ENCODE data around the gene LMX1B.
"Not testable (repeated sequence)": the region's sequence is repeated elsewhere in the genome, so short reads cannot be mapped to it uniquely, and the experiment has no call there.

The LMX1B gene

DNA sequence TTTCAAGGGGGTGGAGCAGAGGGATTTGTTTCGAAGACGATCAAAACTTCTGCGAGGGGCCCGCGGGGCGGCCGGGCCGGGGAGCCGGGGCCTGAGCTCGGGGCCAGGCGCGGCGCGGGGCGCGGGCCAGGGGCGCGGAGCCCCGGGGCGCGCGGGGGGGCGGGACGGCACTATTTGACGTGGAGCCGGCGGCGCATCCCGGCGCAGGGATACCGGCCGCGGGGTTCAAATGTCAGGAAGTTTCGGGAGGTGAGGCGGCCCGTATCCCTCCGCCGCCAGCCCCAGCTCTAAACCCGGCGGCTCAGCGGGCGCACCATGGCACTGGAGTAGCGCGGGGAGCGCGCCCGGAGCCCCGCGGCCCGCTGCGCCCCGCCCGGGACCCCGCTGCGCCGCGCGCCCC lies at the start of gene LMX1B:
LMX1B (plus strand) TSS at position 278 of the 400 bp plus-strand sequence. CDS start 522 bp downstream, outside the sequence.
- DNase-seq (ENCODE audit: low read depth): no peak

DNA sequence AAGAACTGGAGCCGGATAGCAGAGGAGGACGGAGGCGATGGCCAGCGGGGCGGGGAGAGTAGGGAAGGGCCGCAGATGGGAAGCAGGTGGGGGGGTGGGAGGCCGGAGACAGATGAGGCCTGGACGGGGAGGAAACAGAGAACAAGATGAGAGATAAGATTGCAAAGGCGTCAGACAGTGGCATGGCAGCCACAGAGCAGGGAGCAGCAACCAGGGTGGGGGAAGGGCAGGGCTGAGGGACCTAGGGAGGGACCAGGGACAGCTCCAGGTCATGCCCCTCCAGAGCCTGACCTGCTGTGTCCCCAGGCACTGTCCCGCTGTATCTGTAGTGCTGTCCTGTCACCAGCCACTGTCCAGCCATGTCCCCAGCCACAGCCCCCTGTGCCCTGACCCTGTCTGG lies 49.6 kb upstream of the LMX1B start:
- DNase-seq (ENCODE audit: low read depth): no peak

DNA sequence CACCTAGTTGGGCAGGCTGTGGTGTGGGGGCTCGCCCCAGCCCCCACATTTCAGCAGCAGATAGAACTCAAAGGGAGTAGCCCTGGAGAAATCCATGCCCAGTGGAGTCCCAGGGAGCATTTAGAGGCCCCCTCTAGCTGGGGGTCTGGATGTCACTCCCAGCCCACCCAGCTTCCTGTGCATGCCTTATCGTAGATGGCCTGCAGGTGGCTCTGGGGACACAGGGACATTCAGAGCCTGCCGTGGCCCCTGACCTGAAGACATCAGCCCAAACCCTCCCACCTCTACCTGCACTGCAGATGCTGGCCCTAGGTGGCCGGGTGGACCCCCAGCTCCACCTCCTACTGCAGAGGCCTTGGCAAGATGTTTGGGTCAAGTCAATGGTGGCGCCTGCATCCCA lies 49.0 kb upstream of the LMX1B start:
- no peak for DNase-seq (ENCODE audit: low read depth)

DNA sequence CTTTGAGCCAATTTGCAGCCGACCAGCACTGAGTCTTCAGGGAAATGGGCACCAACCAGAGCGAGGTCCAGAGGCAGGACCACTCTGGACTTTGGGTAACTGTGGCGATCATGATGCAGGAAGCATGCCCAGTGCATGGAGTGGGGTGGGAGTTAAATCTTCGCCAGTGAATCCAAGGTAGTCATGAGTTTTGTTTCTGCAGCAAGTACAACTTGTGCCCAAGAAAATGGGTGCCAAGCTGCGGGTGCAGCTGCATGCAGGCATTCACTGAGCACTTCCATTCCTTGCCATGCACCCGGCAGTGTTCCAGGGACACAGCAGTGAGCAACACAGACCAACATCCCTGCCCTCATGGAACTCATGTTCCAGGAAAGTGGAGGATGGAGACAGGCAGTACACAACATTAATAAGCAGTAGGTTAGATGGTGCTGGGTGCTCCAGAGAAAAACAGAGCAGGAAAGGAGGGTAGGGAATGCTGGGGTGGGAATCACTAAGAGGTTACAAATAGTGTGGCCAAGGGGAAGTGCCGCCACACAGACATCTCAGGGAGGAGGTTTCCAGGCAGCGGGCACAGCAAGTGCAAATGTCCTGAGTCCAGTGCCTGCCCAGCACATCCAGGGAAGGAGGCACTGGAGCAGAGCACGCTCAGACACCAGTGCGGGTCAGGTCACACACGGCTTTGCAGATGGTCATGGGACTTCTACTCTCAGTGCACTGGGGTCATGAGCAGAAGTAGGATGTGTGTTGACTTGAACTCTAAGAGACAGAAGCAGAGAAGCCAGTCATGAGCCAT lies 48.2 kb upstream of the LMX1B start:
- no peak for DNase-seq (ENCODE audit: low read depth)

DNA sequence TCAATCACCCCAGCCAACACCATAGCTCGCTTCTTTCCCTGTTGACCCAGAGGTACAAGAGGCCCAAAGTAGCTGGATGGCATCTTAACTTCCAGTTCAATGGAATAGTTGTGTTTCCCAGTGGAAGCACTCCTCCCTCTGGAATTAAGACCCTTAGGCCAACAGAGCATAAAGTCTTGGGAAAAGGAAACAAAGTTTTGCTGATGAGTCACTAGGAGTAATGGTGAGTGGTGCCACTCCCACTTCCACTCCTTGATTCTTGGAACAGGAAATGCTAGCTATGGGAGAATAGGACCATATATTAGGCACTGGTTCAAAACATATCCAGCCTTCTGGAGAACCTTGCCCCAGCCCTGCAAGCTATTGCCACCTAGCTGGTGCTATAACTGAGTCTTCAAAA lies 44.7 kb upstream of the LMX1B start:
- DNase-seq (ENCODE audit: low read depth): no peak

DNA sequence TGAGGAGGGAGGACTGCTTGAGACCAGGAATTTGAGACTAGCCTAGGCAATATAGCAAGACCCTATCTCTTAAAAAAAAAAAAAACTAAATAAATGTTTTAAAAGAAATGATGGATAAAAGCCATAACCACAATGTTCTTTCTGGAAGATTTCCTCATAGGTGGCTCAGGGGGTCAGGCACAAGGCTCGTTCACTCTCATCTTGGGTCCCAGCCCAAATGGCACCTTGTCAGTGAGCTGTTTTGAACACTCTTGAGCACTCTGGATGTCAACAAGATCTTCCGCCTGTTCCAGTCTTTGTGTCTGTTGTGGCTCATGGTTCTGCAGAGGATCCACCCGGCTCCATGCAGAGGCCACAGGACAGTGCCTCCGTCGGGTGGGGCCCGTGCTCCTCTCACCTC lies 35.7 kb upstream of the LMX1B start:
- DNase-seq (ENCODE audit: low read depth): no peak

DNA sequence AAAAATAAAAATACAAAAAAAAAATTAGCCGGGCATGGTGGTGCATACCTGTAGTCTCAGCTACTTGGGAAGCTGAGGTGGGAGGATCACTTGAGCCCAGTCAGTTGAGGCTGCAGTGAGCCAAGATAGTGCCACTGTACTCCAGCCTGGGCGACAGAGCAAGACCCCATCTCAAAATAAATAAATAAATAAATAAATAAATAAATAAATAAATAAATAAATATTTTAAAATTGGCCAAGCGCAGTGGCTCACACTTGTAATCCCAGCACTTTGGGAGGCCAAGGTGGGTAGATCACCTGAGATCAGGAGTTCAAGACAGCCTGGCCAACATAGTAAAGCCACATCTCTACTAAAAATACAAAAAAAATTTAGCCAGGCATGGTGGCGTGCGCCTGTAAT lies 33.4 kb upstream of the LMX1B start:
- DNase-seq (ENCODE audit: low read depth): not testable (repeated sequence)

DNA sequence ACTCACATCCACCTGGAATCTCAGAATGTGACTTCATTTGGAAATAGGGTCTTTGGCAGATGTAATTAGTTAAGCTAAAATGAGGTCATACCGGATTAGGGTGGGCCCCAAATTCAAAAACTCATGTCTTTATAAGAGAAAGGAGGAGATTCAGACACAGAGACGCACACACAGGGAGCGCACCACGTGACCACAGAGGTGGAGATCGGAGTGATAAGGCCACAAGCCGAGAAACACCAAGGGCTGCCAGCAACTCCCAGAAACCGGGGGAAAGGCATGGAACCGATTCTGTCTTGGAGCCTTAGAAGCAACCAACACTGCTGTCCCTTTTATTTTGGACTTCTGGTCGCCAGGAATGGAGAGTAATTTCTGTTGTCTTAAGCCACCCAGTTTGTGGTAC lies 31.8 kb upstream of the LMX1B start:
- no peak for DNase-seq (ENCODE audit: low read depth)

DNA sequence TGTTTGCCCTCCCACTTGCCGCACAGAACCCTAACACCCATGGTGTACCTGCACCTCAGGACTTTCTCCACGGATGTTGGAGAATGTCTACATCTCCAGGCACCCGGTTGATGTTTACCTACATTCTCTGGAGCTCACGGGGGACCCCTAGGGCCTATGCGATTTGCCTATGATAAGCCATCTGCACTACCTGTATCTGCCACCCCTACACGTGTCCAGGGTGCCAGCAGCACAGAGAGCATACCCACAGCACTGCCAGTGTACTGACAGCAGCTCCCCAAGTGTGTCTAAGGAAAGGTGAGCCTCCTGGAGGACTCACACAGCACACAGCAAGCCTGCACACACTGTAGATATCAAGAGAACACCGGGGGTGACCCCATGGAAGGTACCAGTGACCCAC lies 31.3 kb upstream of the LMX1B start:
- no peak for DNase-seq (ENCODE audit: low read depth)

DNA sequence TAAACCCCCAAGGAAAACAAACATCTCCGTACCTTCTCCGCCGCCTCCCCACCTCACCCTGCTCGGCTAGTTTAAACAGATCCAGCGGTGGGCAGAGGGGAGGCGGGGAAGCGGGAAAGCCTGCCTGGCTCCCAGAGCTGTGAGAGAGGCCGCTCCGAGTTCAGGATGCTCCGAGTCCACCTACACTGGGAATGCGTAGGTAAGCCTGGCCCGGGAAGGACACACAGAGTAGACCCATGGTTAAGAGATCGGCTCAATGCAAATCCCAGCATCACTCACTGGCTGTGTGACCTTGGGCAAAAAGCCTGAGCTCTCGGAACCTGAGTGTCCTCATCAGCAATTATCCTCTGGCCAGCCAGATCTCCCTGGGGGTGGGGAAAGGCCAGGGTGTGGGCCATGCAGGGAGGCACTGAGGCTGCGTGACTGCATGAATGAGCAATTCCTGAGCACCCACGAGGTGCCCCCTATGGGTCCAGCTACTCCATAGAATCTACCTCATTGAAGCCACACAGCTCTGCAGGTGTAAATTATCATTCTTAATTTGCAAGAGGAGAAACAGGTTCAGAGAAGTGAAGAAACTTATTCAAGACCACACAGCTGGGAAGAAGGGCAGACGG lies 30.5 kb upstream of the LMX1B start:
- no peak for DNase-seq (ENCODE audit: low read depth)

DNA sequence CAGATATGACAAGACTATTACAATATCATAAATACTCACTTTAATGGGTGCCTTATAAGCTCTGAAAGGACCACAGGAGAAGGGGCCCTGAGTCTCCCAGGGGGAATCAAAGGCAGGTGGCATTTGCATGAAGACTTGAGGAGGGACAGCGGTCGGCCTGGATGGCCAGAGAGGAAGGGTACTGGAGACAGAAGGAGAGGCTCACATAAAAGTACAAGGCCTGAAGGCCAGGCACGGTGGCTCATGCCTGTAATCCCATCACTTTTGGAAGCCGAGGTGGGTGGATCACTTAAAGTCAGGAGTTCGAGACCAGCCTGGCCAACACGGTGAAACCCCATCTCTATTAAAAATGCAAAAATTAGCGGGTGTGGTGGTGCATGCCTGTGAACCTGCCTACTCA lies 29.1 kb upstream of the LMX1B start:
- DNase-seq (ENCODE audit: low read depth): no peak

DNA sequence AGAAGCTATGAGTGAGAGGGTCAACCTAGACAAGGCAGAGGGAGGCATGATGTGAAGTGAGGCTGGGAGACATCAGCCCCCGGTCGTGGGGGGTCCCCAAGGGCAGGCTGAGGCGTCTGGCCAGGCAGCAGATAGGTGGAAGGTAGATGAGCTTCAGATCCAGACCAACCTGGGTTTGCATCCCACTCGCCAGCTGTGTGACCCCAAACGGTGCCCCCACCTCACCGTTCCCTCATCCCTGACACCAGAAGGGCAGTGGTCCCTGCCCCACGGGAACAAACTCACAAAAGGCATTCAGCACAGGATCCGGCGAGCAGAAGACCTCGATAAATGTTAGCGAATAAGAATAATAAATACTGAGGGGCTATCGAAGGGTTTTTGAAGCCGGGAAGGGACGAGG lies 27.5 kb upstream of the LMX1B start:
- no peak for DNase-seq (ENCODE audit: low read depth)

DNA sequence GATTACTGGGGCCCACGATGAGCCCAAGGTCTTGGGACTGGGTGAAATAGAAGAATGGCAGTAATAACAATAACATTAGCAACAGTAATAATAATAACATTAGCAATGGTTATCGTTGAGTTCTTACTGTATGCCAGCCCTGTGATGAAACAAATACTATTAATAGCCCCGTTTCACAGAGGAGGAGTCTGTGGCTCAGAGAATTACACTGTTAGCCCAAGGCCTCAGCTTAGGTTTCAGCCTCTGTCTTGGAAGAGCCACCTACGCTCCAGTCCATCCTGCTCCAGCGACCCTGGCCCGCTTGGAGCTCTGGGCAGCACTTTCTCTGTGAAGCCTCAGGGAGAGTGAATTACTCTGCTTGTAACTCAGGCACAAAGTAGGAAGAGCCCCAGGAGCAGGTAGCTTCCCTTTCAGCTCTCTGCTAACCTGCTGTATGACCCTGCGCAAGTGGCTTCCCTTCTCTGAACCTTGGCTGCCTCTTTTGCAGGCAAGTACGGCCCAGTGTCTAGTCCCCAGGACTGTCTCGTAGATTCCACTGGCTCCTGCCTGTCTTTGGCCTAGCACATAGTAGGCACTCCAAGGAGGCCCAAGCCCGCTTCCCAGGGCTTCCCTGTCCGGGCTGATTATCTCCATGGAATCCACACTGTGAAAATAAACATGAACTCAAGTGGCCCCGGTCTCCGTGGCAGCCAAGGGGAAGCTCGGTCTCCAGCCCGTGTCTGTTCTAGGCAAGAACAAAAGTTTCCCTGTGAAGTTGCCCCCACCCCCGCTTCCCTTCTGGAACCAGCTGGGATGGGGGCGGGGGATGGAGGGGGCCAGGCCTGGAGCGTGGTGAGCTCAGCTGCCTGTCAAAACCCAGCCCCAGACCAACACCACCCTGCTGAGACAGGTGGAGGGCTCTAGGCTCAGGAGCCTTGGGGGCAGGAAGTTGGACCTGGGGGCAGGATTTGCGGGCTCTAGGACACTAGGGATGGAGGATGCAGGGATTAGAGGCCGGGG lies 26.2 kb upstream of the LMX1B start:
- DNase-seq (ENCODE audit: low read depth): no peak

DNA sequence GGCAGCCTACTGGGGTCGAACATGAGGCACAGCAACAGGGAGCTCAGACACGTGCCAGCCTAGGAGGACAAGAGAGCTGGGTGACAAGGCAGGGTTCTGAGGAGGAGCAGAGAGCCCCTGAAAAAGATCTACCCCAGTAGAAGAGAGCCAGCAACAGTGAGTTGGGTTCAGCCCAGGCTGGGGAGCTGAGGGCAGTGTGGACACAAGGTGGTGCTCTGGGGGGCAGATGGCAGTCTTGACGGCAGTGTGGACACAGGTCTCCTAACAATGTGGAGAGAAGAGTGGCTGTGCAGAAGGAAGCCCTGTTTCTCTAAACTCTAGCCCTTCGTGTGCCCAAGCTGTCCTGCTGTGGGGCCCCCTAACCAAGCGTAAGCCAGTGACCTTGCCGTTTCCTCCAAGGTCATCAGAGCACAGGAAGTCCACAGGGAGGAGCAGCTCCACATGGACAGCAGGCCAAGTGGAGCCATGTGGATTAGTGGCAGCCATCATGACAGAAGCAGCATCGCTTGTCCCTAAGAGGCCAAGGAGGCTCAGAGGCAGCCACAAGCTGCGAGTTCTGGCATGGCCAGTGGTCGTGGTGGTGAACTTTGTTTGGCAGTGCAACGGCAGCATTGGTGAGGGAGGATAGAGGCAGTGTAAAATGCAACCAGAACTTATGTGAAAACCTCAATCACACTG lies 25.1 kb upstream of the LMX1B start:
- DNase-seq (ENCODE audit: low read depth): no peak

DNA sequence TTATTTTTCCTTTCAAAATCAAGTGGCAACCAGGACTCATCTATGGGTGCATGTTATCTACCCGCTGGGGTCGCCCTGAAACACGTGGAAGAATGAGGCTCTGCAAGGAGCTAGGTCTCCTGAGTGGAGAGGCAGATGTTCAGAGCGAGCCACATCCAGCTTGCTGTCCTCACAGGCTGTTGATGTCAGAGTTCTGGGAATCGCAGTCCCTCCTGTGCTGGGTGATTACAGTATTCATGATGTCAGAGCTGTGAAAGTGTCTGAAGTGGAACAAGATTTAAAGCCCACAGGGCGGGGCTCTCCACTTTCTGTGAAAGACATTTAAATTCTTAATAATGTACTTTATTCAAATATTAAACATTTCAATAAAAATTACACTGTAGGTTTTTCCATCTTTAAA lies 24.4 kb upstream of the LMX1B start:
- DNase-seq (ENCODE audit: low read depth): no peak

DNA sequence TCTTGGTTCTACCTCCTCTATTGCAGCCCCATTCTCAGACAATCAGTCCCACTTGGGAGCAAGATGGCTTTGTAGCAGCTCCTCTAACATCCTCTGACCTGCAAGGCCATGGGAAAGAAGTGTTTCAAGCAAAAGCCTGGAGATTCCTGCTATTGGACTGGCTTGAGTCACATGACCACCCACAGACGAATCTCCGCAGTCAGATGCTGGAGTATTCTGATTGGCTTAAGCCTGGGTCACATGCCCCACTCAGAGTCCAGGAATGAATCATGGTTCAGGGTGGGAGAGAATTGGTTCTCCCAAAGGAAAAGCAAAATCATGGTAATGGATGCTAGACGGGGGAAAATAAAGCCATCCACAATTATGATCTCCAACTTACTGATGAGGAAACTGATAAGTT lies 22.6 kb upstream of the LMX1B start:
- DNase-seq (ENCODE audit: low read depth): no peak

DNA sequence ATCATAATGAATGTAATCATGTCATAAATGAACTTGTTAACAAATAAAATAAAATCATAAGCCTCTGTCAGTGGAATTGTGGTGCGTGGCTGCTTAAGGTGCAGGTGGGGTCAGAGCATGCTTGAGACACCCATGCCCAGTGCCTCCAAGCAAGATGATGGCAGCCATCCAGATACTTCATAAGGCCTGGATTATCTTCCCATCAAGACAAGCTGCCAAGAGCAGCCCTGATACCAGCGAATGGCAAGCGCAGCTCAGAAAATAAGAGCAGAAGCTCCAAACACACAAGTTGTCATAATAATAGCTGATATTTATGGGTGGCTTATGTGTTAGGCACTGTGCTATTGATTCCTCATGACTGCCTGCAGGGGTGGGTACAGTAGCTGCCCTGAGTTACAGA lies 21.8 kb upstream of the LMX1B start:
- DNase-seq (ENCODE audit: low read depth): no peak

DNA sequence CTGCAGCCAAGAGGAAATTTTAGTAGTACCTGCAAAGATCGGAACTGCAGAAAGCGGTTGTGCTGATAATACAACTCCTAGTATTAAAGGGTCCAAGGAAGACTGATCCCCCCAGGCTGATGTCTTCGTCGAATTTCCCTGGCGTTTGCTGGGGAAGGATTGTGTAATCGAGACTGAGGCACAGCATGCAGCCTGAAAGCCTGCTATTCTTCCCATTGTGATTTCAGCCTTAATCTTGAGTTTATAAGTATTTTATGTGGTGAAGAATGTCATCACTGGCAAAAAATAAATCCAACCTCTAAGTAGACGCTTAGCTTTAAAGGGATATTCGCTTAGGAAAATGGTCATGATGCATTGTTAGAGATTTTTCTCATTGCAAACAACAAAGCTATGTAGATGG lies 21.3 kb upstream of the LMX1B start:
- no peak for DNase-seq (ENCODE audit: low read depth)

DNA sequence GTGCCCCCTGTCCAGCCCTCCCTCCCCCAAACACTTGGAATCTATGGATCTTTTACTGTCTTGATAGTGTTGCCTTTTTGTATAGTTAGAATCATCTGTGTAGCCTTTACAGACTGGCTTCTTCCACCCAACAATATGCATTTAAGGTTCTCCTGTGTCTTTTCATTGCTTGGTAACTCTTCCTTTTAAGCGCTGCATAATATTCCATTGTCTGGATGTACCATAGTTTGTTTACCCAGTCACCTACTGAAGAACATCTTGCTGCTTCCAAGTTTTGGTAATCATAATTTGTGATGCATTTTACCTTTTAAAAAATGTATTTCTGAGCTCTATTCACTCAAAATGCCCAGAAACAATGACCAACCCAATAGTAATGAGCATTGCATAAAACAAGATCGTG lies 17.7 kb upstream of the LMX1B start:
- DNase-seq (ENCODE audit: low read depth): no peak

DNA sequence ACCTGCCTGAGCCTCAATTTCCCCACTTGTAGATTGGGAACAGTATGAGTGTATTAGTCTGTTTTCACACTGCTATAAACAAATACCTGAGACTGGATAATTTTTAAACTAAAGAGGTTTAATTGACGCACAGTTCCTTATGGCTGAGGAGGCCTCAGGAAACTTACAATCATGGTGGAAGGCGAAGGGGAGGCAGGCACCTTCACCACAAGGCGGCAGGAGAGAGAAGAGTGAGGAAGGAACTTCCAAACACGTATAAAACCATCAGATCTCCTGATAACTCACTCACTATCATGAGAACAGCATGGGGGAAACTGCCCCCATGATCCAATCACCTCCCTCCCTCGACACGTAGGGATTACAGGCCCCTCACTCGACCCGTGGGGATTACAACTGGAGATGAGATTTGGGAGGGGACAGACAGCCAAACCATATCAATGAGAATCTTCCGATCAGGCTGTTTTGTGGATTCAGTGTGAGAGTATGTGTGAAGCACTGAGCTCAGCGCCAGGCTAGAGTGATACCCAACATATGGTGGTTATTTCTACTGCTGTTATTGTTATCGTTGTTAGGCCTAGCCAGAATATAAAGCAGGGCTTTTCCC lies 14.6 kb upstream of the LMX1B start:
- no peak for DNase-seq (ENCODE audit: low read depth)
